ENCODE measurements around the gene SEPTIN10.

DNA sequence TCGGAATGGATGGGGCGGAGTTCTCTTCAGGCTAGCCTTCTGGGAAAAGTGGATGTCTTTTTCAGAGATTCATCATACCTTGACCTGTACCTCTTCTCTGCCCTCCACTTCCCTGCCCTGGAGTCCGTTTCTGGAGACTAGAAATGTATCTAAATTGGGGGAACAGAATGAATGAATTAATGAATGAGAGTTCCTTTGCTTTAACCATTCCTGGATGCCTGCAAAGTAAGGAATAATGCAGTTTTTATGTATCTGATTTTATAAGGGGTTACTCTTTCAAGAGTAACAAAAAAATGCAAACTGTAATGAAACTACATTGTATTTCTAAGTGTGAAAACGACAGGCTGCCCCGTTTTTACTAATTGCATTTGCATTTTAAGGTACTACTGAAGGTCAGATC is 2.4 kb upstream of the SEPTIN10 start:
- no peak for TF ChIP-seq CTCF (IDR thresholded peaks at IDR 0.05)
- TF ChIP-seq POLR2A (IDR thresholded peaks at IDR 0.05): no peak
